Measurements from ENCODE around the gene TMEM253.

Gene TMEM253

DNA sequence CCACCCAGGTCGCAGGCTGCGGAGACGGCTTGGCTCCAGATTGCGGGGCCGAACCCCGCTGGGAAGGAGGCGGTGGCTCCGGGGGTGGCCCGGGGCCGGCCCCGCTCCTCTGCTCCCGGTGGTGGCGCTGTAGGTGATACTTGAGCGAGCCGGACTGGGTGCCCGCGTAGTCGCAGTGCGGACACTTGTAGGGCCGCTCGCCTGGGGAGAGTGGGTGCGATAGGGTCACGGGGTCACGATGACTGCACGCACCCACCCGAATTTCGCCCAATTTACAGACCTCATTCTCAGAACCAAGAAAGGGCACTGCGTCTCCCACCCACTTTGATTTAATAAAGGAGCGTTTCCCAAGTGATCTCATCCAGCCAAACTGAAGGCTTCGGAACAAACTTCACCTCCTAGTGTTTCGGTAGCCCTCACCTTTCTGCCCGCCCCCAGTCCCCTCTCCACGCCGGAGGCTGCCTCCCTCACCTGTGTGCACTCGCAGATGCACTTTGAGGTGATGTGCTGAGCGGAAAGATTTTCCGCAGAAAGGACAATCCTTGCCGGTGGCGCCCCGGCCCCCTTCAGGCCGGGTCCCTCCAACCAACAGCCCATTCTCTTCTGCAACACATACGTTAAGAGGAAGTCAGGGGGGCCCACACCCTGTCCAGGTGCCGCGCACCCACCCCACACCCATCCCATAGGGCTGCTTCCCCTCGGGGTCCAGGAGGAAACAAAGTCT is 9.8 kb upstream of the TMEM253 start:
- no peak for DNase-seq

DNA sequence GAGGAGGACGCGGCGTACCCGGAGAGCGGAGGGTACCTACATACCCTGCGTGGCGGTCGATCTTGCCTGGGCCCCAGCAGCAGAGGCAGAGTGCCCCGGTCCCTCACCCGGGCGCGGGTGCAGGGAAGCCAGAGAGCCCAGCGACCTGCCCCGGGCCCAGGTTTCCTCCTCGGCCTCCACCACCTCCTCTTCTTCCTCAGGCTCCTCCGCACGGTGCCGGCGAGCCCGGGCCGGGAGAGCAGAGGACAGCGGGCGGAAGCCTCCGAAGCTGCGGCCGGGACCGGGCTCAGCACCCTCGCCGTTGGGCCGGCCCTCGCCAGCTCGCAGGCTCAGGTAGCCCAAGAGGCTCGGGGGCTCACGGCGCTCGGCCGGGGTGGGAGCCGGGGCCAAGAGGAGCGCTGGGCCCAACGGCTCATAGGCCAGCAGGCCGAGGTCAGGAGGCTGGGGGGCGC is 9.0 kb upstream of the TMEM253 start:
- no peak for DNase-seq

DNA sequence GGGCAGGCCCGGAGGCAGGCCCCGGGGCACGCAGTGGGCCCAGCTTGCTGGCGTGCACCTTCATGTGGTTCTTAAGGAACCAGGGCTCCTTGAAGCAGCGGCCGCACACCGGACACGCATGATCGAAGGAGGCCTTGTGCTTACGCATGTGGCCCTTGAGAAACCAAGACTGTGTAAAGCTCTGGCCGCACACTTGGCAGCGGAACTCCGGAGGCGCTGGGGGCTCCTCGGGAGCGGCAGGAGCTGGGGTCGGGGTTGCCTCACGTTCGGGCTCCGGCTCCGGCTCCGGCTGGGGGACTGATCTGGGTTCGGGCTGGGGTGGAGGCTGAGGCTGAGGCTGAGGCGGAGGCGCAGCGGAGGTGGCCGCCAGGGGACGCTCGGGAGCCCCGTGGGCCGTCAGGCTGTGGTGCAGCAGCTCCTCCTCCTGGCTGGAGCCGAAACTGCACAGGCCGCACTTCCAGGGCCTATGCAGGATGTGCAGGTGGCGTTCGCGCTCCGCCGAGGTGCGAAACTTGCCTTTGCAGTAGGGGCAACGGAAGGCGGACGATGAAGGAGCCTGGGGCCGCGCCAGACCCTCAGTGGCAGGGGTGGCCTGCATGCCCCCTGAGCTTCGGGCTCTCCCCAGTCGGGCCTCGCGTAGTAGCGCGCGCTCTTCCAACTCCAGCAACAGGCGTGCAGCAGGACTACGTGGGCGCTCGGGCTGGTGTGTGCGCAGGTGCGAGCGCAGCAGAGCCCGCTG is 8.4 kb upstream of the TMEM253 start:
- DNase-seq = no peak

- DNase-seq = no peak
These were observed 7.8 kb upstream of the TMEM253 start for GRCh38 chr14:21093018-21093417.

GRCh38 chr14:21093769-21094681 is 6.8 kb upstream of the TMEM253 start:
- peak; percentile 92 for DNase-seq

- DNase-seq = no peak
These were observed 5.2 kb upstream of the TMEM253 start for GRCh38 chr14:21095430-21096205.

DNA sequence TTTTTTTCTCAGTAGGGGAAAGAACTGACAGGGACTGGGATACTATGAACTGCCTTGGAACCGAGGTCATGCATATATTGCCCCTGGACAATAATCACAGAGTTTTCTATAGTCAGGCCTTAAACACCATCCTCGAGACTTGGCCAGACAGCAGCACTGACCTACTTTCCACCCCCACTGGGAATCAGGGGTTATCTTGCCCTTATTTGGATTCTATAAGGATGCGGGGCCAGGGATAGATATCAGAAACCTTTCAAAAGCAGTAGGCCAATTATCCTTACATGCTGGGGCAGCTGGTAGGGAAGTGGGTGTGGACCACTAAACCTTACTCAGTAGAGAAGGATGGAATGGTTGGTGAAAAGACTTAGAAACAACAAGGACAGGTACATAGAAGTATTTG is 4.4 kb upstream of the TMEM253 start:
- DNase-seq = no peak

- DNase-seq = peak; percentile 23
These were observed 3.8 kb upstream of the TMEM253 start for GRCh38 chr14:21096978-21097635.

GRCh38 chr14:21097636-21098075 is 3.2 kb upstream of the TMEM253 start:
- DNase-seq = no peak

DNA sequence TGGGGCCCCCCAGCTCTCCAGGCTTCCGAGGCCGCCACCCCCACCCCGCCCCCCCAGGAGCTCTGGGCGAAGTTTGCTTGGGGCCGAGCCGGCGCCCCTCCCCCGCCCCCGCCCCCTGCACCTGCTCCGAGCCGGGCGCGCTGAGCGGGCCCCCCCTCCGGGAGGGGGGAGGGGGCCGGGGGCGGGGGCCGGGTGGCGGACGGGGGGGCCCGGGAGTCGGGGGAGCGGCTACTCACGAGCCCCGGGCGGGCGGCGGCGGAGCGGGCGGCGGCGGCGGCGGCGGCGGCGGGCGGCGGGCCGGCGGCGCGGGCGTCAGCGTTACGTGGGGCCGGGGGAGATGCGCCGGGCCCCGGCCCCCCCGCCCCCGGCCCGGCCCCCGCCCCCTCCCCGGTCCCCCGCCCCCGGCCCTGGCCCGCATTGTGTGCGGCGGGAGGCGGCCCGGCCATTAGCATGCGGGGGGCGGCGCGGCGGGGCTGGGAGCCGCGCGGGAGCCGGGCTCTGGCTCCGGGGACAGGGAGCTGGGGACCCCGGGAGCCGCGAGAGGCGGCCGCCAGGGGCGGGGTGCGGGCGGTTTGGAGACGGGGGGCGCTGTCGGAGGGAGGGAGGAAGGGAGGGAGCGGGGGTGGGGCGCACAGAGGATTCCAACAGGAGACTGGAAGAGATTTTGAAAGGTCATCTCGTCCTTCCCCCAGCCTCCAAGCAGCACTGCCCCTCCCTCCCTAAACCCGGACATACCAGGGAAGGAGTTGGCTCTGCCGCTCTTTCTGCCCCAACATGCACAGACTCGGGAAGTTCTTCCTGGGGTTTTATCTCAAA is 2.6 kb upstream of the TMEM253 start, which contains the start of gene ZNF219:
Gene ZNF219 (minus strand): TSS at position 580 of the 816 bp plus-strand sequence. CDS start 5,064 bp downstream, outside the sequence.
- DNase-seq = peak; percentile 68

GRCh38 chr14:21098892-21099595 is 1.8 kb upstream of the TMEM253 start:
- no peak for DNase-seq

DNA sequence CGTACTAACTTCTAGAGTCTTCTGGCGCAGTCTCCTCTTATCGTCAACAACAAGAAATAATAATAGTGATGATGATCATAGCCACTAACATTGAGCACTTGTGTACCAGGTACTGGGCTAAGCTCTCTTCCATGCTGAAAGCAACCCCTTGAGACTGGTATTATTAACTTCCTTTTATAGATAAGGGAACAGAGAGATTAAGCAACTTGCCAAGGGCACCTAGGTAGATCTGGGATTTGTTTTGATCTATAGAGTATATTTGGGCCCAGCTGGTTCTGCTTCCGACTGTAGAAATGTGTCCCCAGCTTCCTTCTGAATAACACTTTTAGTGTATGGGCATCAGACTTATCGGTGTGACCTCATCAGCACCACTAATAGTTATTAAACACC is 1.3 kb upstream of the TMEM253 start:
- DNase-seq = no peak

DNA sequence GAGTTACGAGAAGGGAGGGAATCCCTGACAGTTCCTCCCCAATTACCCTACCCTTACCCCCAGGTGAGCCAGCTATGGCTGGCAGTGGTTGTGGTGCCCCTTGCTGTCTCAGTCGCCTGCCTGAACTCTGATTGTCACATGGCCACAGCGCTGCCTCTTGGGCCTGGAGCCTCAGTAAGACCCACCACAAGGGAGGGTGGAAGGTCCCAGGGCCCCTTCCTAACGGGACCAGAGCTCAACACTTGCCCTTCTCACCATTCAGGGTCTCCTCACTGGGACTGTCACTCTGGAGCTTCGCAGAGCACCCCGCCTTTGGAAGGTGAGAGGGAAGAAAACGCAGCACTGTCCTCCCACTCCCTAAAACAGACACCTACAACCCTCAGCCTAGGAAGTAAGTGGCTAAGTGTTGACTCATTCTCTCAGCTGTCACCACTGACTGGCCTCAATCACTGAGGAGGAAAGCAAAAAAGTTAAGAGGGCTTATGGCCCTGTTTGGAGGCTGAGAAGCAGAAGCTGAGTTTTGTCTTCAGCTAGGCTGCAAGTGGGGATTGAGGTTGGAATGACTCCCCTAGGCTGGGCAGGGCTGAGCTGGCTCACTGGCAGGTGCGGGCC is 1.0 kb downstream of the TMEM253 start:
- DNase-seq = no peak

GRCh38 chr14:21102521-21103410 is 1.9 kb downstream of the TMEM253 start:
- peak; percentile 73 for DNase-seq

DNA sequence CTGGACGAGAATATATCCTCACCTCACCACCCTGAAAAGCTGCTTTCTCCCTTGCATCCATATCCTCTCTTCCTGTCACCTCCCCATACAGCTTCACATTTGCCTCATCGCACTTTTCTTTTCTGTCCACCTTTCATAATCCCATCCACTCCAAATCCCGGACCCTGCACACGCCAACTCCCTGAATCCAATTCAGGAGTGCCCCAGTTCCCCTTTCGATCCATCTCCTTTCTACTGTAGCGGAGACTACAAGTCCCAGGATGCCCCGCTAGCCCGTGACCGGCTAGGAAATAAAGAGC is 2.5 kb downstream of the TMEM253 start:
- DNase-seq = no peak

- peak; percentile 97 for DNase-seq
These were observed 3.0 kb downstream of the TMEM253 start for GRCh38 chr14:21103710-21104447.

DNA sequence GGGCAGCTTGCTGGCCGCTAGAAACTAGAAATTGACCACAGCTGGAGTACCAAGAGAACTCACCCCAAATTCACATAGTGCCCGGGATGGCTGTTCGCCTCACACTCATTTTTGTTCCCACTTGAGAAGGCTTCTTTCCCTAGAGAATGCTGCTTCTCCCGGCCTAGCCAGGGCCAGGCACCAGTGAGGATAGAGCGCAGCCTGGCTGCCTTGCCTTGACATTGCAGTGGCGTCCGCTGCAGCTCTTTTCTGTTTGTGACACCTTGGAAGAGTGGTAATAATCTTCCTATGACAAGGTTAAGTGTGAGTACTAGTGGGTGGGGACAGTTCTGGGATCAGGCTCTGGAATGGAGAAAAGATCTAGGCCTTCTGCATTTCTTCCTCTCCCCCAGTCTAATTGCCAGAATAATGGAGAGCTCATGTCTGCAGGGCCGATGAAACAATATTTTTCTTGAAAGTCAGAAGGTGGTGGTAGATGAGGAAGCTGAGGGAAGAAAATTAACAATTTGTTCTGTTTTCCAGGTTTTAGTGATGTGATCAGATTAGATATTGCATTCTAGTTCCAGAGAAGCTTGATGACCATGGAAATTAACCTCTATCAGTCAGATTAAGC is 3.7 kb downstream of the TMEM253 start:
- DNase-seq = peak; percentile 72

DNA sequence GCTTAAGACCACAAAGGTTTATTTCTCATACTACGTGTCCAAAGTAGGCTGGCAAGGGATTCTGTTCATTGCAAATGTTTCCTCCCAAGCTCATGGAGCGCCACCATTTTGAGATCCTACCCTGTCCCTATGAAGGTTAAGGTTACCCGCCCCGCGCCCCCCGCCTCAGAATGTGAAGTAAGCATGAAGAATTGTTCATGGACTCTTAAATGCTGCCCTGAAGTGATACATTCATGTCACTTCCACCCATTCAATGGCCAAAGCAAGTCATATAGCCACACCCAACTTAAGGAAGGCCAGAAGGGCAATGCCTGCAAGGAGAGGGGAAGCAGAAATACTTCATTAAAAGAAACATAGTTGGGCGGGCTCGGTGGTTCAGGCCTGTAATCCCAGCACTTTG is 4.2 kb downstream of the TMEM253 start:
- DNase-seq = no peak
